ENCODE data around the gene SIX3. TPM values are rescaled to one million over a fixed set of nuclear protein-coding genes. Genes with fewer than 3 reads are reported as not detected.

The SIX3 gene
- total and polyA plus RNA-seq, 2 experiments from 2014 or later: 0.21 to 0.28 TPM

DNA sequence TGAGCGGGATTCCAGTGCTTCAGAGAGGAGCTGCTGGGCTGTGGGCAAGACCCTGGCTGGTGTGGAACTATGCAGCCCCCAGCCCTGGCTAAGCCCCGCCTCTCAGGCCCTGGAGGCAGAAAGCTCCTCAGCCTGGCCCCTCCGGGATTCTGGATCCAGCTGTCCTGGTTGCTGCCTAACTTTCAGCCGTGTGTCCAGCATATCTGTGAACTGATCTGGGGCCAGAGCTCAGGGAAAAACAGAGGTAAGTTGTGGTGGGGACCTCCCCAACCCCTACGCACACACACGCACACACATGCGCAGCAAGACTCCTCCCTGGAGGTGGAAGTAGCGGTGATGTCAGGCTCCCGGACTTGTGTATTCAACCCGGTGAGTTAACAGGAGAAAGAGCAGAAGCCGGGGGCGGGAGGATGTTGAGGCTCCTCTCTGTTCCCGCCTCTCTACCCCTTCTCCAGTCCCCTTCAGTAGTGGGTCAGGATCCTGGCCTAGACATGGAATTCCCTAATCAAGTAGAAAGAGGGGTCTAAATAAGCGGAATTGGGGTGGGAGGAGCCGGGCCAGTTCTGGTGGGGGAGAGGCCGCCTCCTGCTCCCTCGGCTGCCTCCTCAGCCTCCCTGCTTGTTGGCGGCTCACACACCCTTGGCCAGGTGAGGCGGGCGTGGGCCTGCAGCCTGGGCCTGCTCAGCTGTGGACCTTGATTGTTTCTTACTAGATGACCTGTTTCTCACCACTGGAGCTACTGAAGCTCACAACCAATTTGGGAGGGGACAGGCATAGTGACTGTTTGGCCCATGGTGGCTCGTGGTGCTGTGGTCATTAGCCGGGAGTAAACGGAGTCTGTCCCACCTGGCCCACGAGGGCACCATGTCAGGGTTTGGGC, 34.3 kb downstream of the SIX3 start:
- Histone ChIP-seq H4K20me1 (replicated peaks; ENCODE audit: insufficient read depth) (no peaks in the 10 kb centered on the region), H3K27ac (ENCODE audit: low read depth) (no peak overlapping the region), H3K4me3 (peak overlapping the region; percentile 38), H3K79me2 (replicated peaks; ENCODE audit: insufficient read depth) (no peaks in the 10 kb centered on the region), H3K4me1 (ENCODE audit: insufficient read depth) (peaks cover 22% of the 10 kb centered on the region), H3K27me3 (ENCODE audit: insufficient read depth) (0 out of 2 replicates have a peak, but pooled peaks cover 4% of the 10 kb centered on the region), H3K36me3 (ENCODE audit: insufficient read depth) (no peaks in the 10 kb centered on the region), H2AFZ (peak overlapping the region; percentile 93), H3F3A (replicated peaks; ENCODE audit: low read depth) (no peaks in the 10 kb centered on the region), H3K4me2 (peak overlapping the region; percentile 71; the same call in 1 of the 2 replicates), H3K9me2 (ENCODE audit: insufficient read depth) (no peaks in the 10 kb centered on the region)
- ATAC-seq: peak; percentile 38
- Mint-ChIP-seq H3K36me3 (ENCODE audit: low read depth) (no peaks in the 10 kb centered on the region), H3K27ac (no peak overlapping the region), H3K9me3 (no peaks in the 10 kb centered on the region), H3K4me1 (peaks cover 38% of the 10 kb centered on the region), H3K4me3 (no peak overlapping the region), H3K27me3 (ENCODE audit: insufficient read depth, low read depth, poor library complexity) (peaks cover 12% of the 10 kb centered on the region)
- TF ChIP-seq, protein P1, sequence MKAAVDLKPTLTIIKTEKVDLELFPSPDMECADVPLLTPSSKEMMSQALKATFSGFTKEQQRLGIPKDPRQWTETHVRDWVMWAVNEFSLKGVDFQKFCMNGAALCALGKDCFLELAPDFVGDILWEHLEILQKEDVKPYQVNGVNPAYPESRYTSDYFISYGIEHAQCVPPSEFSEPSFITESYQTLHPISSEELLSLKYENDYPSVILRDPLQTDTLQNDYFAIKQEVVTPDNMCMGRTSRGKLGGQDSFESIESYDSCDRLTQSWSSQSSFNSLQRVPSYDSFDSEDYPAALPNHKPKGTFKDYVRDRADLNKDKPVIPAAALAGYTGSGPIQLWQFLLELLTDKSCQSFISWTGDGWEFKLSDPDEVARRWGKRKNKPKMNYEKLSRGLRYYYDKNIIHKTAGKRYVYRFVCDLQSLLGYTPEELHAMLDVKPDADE (IDR thresholded peaks at IDR 0.05): no peak
- TF ChIP-seq NANOG (IDR thresholded peaks at IDR 0.05; ENCODE audit: borderline replicate concordance) (no peak), EZH2phosphoT487 (IDR thresholded peaks at IDR 0.05; ENCODE audit: unreplicated experiment) (no peak), JUNB (IDR thresholded peaks at IDR 0.05; ENCODE audit: unreplicated experiment) (no peak), ZNF114 (CRISPR knock-in tag; IDR thresholded peaks at IDR 0.05) (no peak), ZNF331 (CRISPR knock-in tag; IDR thresholded peaks at IDR 0.05; ENCODE audit: low read depth) (no peak), POLR2AphosphoS5 (IDR thresholded peaks at IDR 0.05; ENCODE audit: low read depth) (no peak)
- TF ChIP-seq, protein P2, sequence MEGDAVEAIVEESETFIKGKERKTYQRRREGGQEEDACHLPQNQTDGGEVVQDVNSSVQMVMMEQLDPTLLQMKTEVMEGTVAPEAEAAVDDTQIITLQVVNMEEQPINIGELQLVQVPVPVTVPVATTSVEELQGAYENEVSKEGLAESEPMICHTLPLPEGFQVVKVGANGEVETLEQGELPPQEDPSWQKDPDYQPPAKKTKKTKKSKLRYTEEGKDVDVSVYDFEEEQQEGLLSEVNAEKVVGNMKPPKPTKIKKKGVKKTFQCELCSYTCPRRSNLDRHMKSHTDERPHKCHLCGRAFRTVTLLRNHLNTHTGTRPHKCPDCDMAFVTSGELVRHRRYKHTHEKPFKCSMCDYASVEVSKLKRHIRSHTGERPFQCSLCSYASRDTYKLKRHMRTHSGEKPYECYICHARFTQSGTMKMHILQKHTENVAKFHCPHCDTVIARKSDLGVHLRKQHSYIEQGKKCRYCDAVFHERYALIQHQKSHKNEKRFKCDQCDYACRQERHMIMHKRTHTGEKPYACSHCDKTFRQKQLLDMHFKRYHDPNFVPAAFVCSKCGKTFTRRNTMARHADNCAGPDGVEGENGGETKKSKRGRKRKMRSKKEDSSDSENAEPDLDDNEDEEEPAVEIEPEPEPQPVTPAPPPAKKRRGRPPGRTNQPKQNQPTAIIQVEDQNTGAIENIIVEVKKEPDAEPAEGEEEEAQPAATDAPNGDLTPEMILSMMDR (conservative IDR thresholded peaks at IDR 0.05; ENCODE audit: low read depth in 2 of 2): no peak
- TF ChIP-seq, protein P3, sequence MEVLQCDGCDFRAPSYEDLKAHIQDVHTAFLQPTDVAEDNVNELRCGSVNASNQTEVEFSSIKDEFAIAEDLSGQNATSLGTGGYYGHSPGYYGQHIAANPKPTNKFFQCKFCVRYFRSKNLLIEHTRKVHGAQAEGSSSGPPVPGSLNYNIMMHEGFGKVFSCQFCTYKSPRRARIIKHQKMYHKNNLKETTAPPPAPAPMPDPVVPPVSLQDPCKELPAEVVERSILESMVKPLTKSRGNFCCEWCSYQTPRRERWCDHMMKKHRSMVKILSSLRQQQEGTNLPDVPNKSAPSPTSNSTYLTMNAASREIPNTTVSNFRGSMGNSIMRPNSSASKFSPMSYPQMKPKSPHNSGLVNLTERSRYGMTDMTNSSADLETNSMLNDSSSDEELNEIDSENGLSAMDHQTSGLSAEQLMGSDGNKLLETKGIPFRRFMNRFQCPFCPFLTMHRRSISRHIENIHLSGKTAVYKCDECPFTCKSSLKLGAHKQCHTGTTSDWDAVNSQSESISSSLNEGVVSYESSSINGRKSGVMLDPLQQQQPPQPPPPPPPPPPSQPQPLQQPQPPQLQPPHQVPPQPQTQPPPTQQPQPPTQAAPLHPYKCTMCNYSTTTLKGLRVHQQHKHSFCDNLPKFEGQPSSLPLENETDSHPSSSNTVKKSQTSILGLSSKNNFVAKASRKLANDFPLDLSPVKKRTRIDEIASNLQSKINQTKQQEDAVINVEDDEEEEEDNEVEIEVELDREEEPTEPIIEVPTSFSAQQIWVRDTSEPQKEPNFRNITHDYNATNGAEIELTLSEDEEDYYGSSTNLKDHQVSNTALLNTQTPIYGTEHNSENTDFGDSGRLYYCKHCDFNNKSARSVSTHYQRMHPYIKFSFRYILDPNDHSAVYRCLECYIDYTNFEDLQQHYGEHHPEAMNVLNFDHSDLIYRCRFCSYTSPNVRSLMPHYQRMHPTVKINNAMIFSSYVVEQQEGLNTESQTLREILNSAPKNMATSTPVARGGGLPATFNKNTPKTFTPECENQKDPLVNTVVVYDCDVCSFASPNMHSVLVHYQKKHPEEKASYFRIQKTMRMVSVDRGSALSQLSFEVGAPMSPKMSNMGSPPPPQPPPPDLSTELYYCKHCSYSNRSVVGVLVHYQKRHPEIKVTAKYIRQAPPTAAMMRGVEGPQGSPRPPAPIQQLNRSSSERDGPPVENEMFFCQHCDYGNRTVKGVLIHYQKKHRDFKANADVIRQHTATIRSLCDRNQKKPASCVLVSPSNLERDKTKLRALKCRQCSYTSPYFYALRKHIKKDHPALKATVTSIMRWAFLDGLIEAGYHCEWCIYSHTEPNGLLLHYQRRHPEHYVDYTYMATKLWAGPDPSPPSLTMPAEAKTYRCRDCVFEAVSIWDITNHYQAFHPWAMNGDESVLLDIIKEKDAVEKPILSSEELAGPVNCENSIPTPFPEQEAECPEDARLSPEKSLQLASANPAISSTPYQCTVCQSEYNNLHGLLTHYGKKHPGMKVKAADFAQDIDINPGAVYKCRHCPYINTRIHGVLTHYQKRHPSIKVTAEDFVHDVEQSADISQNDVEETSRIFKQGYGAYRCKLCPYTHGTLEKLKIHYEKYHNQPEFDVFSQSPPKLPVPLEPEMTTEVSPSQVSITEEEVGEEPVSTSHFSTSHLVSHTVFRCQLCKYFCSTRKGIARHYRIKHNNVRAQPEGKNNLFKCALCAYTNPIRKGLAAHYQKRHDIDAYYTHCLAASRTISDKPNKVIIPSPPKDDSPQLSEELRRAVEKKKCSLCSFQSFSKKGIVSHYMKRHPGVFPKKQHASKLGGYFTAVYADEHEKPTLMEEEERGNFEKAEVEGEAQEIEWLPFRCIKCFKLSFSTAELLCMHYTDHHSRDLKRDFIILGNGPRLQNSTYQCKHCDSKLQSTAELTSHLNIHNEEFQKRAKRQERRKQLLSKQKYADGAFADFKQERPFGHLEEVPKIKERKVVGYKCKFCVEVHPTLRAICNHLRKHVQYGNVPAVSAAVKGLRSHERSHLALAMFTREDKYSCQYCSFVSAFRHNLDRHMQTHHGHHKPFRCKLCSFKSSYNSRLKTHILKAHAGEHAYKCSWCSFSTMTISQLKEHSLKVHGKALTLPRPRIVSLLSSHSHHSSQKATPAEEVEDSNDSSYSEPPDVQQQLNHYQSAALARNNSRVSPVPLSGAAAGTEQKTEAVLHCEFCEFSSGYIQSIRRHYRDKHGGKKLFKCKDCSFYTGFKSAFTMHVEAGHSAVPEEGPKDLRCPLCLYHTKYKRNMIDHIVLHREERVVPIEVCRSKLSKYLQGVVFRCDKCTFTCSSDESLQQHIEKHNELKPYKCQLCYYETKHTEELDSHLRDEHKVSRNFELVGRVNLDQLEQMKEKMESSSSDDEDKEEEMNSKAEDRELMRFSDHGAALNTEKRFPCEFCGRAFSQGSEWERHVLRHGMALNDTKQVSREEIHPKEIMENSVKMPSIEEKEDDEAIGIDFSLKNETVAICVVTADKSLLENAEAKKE (CRISPR knock-in tag; IDR thresholded peaks at IDR 0.05): no peak
- TF ChIP-seq, protein P4, sequence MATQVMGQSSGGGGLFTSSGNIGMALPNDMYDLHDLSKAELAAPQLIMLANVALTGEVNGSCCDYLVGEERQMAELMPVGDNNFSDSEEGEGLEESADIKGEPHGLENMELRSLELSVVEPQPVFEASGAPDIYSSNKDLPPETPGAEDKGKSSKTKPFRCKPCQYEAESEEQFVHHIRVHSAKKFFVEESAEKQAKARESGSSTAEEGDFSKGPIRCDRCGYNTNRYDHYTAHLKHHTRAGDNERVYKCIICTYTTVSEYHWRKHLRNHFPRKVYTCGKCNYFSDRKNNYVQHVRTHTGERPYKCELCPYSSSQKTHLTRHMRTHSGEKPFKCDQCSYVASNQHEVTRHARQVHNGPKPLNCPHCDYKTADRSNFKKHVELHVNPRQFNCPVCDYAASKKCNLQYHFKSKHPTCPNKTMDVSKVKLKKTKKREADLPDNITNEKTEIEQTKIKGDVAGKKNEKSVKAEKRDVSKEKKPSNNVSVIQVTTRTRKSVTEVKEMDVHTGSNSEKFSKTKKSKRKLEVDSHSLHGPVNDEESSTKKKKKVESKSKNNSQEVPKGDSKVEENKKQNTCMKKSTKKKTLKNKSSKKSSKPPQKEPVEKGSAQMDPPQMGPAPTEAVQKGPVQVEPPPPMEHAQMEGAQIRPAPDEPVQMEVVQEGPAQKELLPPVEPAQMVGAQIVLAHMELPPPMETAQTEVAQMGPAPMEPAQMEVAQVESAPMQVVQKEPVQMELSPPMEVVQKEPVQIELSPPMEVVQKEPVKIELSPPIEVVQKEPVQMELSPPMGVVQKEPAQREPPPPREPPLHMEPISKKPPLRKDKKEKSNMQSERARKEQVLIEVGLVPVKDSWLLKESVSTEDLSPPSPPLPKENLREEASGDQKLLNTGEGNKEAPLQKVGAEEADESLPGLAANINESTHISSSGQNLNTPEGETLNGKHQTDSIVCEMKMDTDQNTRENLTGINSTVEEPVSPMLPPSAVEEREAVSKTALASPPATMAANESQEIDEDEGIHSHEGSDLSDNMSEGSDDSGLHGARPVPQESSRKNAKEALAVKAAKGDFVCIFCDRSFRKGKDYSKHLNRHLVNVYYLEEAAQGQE (IDR thresholded peaks at IDR 0.05; ENCODE audit: unreplicated experiment): no peak
- peak; percentile 59 for DNase-seq (ENCODE audit: low spot score)

Data from GM23338 (cell line).